ENCODE measurements around the gene TTC28.

TTC28 gene

DNA sequence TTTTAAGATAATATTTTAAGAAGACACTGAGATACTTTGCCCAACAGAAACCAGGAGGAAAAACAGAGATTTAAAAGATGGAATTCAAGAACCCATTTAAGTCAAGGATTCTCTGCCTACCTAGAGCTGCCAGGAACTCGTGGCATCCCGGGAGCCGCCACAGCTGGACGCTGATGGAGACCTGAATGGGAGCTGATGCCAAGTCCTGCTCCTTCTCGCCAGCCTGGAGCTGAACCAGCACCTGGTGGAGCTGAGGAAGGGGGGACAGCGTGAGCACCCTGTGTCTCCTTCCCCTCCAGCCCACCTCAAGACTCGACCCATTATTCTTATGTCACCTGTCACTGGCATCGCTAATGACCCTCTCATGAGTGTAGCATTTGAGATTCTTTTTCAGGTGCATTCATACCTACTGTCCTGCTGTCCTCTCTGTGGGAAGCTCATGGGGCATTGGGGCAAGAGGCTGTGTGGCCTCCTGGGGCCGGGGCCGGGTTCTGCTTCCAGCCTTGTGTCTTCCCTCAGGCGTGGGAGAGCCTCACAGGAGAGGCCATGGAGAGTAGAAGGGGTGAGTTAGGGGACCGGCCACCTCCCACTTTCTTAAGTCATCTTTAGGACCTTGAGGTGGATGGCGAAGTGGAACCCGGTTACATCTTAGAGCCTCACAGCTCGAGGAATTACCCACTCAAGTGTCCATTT lies 689.7 kb downstream of the TTC28 start:
- no peak for DNase-seq (ENCODE audit: low read depth, low spot score)

DNA sequence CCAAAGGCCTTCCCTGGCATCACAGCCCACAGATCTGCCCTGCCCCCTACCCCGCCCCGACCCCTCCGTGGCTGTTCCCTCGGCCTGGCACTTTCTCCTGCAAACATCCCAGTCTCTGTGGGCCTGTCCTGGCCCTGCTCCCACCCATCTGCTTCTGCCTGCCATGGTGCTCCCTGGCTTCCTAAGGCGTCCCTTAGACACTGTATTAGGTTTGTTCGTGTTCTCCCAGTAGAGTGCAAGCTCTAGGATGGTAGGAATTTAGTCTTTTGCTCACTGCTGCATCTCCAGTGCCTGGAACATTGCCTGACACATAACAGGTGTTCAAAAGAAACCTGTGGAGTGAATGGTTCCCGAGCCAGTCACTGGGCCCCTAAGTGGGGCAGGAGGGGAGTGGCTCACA lies 690.9 kb downstream of the TTC28 start:
- DNase-seq (ENCODE audit: low read depth, low spot score), result no peak

DNA sequence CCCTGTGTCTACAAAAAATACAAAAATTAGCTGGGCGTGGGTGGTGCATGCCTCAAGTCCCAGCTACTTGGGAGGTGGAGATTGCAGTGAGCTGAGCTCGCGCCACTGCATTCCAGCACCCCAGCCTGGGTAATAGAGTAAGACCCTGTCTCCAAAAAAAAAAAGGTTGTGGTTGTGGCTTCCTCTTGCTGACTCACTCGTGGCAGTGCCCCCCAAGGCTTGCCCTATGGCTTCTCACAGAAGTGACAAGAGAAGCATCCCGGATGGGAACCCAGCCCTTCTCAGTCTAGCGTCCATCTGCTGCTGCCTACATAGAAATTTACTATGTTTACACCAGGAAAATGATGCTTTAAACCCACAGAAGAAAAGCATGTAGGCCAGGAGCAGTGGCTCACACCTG lies 692.1 kb downstream of the TTC28 start:
- no peak for DNase-seq (ENCODE audit: low read depth, low spot score)

DNA sequence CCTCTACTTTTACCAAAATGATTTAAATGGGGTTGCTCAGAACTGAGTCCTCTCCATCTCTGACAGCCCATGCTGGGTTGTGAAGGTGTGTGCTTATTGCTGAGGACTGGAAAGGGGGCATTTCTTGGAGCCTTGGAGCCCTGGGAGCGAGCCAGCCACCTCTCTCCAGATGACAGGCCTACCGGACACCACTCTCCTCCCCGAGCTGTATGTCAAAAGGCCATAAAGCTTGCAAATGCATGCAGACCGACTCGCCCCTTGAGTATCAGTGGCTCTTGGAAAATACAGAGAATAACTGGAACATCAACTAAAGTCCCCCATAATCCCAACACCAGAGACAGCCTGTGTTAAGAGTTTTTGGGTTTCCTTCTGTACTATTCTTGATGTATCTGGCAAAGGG lies 692.7 kb downstream of the TTC28 start:
- DNase-seq (ENCODE audit: low read depth, low spot score), result no peak

DNA sequence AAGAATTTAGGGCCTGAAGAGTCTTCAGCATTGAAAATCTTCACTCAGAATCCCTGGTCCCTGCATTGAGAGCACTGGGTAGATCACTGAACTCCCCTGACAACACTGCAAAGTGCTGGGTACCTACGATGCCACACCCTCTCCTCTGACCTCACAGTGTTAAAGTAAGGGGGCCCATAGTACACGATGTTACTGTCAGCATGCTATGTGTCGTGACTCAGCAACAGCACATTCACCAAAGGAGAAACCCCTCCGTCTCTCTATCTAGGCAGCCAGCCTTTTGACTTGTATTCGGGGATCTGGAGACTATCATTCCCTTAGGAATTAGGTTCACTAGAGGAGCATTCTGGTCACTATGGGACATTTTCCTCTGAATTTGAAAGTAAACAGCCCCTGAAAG lies 693.2 kb downstream of the TTC28 start:
- no peak for DNase-seq (ENCODE audit: low read depth, low spot score)

DNA sequence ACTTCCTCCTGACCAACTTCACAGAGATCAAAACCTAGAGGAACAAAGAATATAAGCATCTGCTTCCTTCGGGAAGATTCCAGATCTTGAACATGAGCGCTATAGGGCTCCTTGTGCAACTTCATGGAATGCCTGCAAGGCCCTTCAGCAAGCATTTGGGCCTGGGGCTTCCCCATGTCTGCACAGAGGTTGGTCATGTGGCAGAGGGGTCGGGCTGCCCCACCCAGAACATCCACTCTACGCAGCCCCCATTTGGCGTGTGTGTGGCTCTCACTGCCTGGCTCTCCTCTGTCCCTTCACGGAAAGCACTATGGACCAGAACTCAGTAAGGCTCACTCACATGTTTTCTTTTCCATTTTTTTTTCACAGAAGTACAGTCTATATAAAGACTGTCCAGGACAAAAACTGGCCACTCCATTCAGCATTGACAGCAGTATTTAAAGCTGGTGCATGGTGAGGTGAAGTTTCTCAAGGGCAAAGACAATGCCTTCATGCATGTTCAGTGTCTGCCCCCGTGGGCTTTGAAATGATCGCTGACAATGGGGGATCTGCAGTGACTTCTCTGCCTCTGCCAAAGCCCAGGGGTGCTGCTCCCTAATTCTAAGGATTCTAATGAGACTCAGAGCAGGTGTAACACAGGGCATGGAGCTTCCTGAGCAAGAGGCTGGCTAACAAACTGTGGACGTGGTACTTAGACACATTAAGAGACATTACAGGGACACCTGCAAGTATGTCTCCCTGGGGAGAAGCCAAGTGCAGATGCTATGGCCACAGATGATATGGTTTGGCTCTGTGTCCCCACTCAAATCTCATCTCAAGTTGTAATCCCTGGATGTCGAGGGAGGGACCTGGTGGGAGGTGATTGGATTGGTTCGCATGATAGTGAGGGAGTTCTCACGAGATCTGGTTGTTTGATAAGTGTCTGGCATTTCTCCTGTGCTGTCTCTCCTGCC lies 694.0 kb downstream of the TTC28 start:
- no peak for DNase-seq (ENCODE audit: low read depth, low spot score)

DNA sequence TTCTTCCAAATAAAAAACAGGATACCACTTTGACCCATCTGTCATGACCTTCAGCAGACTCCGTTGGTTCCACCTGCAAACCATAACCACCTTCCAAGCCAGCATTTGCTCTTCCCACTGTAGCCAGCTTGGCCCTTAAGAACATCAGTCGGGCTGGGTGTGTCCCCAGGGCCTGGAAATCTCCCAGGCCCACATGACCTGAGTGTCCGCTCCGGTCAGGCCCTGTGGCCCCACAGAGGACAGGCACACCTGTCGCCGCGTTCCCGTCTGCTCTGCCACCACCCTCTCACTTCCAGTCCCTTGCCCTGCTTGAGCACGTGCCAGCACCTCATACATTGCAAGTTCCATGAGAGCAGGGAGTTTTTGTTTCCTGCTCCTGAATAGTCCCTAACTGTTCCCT lies 694.9 kb downstream of the TTC28 start:
- no peak for DNase-seq (ENCODE audit: low read depth, low spot score)

DNA sequence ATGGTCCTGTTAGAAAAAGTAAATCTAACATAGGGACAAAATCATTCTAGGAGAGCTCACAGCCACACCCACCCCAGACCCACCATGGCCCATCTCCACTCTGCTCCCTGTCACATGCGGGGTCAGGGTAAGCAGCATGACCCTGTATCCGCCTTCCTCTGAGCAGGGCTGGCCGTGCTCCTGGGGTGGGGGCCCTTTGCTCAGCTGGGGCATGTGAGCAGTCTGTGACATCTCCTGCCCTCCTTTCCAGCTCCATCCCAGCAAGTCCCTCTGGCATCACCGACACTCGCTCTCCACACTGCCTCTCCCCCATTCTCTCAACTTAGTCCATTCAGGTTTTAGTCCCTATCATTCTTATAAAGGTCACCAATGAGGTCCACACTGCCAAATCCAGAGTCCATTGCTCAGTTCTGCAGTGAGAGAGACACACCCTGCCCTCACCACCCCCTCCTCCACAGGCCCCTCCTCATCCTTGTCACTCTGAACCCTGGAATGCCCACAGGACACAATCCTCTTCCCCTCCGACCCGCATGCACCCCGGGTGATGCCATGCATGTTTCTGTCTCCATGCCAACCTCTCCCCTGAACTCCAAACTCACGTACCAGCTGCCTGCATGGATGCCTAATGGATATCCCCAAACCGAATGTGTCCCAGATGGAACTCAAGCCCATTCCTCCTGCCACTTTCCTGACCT lies 695.5 kb downstream of the TTC28 start:
- DNase-seq (ENCODE audit: low read depth, low spot score), result no peak

DNA sequence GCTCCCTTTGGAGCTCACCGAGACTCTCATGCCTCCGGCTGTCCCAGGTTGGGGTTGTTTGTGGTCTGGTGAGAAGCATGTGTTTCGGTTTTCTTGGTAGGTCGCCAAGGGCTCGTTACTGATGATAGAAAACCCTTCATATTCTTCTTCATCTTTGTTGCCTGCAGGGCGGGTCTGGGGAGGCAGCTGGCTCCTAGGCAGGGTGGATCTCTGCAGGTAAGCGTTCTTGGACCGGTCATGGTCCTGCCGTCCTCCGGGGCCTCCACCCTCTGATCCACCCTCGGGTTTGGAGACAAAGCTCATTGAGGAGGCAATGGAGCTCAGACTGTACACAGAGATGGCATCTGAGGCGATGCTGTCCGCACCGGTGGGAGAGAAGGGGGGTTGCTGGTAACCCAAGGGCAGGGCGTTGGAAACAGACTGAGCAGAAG lies 696.3 kb downstream of the TTC28 start:
- no peak for DNase-seq (ENCODE audit: low read depth, low spot score)

DNA sequence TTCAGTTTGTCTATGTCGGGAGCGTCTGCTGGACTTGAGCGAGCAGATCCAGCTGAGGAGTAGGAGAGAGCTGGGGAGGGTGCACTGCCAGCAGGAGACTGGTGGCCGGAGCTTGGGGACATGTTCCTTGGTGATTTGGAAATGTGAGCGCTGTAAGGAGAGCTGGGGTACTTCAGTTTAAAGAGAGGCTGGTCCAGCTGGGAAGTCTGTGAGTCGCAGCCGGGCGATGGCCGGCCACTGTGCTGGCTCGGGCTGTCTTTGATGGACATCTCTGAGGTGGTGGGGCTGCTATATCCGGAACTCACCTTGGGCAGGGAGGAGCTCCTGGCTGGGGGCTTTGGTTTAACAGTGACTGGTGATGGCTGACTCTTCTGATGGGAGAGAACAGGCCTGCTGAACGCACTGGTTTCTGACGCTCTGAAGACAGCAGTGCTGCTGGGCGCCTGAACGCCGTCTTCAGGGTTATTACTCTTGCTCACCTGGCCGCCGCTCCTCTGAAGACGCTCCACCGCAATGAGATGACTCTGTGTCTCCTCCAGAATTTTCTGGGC lies 696.9 kb downstream of the TTC28 start:
- DNase-seq (ENCODE audit: low read depth, low spot score), result no peak

DNA sequence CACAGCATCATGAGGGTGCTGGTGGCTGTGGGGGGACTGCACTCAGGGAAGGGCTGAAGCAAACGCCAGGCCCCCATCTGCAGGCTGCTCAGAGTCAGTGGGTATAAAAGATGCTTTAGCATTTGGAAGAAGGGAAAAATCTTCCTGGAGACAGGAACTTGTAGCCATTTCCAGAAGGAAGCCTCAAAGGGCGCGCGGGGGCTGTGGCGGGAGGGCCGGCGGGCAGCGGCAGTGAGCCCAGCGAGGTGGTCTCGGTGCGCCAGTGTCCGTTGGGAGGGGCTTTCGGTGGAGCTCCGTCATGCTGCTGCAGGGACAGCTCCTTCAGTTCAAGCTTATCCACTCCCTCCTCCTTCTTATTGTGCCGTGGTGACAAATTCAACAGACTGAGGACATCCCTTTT lies 697.5 kb downstream of the TTC28 start:
- no peak for DNase-seq (ENCODE audit: low read depth, low spot score)

DNA sequence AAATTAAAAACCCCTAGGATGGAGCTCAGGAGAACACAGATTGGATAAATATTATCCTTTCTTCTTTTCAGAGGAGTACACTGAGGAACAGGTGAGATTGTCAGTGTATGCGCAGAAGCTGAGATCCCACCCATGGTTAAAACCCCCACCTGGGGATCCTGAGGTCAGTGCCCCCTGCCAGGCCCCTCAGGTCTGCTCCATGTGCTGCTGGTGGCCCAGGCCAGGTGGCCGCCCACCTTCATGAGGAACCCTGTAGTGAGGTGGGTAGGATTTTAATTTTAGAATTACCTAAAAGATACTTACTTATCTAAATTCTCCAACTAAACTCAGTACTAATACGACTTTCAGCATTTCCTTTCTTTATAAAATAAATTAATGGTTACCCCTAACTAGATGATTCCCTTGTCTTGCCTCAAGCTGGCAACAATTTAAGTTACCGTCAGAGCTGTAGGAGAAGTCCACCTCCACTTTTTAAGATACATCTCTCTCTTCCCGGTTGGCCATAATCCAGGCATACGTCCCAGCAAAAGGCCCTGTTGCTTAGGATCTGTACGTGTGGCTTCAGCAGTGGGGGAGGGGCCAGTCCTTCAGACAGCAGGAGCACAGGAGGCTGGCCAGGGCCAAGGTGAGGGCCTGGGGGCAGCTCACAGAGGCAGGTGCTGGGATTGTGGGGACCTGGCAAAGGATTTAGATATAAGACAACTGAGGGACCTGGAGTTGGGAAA lies 699.1 kb downstream of the TTC28 start:
- DNase-seq (ENCODE audit: low read depth, low spot score), result no peak

DNA sequence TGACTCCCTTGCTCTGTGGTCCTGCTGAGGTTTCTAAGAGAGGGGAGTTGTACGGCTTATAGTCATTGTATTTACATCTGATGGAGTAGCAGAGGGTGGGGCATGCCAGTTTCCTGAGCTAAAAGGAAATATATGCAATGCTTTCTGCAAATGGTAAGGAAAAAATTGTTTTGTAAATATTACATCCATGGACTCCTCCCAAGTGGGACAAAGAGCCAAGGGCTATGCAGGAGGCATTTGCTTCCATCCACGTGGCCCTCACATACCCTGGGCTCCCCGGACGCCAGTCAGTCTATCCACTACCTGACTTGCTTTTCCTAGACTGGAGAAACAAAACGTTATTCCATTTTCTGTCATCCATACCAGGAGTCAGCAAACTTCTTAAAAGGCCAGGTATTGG lies 700.8 kb downstream of the TTC28 start:
- DNase-seq (ENCODE audit: low read depth, low spot score), result no peak

DNA sequence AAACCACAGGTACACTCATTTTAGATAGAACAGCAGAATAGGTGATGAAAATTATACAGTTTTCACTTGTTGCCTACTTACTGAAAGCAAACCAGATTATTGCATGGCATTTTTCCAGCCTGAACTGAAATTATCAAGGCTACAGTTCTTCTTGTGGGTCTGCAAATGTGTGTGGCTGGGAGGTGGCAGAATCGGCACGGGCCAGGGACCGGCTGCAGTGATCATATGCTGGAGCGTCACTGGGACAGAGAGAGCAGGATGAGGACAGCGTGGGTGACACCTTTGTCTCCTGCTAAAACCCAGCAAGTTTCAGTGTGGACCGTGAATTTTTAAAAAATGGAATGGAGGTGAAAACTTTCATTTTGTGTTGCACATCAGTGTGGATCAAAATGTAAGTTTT lies 701.3 kb downstream of the TTC28 start:
- no peak for DNase-seq (ENCODE audit: low read depth, low spot score)

DNA sequence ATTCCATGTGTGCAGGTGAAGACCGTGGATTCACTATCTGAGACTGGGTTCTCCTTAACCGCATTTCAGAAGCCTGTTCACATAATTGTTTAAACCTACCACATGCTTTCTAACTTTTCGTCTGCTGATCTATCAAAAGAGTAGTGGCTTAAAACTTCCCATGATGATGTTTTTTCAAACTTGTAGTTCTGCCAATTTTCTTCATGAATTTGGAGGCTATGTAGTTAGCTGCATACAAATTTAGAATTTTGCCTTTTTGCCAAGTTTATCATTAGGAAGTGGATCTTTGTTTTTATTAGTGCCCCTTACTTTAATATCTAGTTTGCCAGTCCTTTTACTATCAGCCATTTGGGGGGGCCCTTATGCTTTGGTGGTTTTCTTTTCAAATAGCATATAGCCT lies 703.1 kb downstream of the TTC28 start:
- no peak for DNase-seq (ENCODE audit: low read depth, low spot score)

DNA sequence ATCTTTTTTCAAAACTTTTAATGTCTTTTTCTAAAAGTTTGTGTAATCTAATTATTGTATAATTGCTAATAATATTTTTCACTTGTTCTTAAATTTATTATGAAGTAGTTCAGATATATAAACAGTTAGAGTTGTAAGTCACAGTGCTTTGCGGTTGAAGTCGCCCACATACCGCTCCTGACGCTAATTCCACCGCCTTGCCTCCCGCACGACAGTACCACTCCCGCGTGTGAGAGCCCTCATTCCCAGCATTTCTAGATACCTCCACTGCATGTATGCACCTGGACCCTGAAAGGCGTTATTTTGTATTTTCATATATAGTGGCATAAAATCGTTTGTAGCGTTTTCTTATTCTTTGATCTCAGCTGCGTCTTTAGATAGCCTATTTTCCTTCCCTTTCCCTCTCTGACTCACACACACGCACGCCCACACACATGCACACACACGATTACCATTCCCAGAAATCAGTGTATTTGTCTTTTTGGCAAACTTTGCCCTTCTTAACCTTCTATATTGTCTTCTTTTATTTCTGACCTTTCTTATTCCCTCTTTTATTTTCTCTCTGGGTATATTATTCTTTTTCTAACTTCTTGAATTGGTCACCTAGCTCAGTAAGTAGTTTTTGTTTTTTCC lies 704.1 kb downstream of the TTC28 start:
- DNase-seq (ENCODE audit: low read depth, low spot score), result no peak

DNA sequence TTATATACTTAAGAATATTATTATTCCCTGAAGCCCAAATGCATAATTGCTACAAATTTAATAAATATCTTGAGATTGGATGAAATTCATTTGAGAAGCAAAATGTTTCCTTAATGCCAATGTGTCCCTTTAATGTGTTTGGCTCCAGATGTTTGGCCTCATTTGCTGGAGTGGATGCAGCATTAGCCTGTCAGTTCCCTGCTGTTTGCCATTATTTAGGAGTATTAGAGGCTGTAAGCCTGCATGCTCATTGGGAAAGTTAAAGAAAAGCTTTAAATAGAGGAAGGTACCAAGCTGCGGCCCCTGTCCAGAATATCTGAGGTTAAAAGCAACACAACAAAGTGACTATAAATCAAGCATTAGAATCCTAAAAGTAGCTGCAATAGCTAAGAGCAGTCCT lies 705.8 kb downstream of the TTC28 start:
- DNase-seq (ENCODE audit: low read depth, low spot score), result no peak

DNA sequence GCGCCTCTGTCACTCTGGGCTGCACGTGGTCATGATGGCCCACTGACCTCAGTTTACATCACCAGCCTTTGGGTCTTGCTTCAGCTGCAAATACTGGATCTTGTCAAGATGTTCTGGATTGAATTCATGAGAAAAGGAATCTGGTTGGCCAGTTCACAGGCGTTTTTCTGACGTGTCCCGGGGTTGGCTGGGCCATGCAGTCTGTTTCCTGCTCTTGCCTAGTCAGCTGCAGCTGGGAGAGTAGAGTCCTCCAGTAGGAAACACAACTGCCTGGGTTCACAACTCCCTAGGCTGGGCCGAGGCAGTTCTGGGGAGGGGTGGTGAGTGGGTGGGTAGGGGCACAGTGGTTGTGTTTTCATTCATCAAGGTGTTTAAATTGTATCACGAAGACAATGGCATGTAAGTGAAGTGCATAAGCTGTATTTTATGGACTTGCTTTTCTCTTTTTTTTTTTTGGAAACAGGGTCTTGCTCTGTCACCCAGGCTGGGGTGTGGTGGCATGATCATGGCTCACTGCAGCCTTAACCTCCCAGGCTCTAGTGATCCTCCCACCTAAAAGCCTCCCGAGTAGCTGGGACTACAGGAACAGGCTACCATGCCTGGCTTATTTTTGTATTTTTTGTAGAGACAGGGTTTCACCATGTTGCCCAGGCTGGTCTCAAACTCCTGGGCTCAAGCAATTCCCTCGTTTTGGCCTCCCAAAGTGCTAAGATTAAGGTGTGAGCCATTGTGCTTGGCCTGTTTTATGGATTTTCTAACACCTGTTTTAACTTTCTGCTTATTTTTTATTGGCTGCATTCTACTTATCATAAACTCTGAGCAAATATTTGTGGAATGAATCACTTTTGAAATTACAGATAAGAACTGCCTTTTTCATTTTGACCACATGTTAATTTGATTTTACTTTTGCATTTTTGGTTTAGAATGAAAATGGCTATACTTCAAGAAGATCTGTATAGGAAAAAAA lies 706.6 kb downstream of the TTC28 start:
- DNase-seq (ENCODE audit: low read depth, low spot score), result no peak

DNA sequence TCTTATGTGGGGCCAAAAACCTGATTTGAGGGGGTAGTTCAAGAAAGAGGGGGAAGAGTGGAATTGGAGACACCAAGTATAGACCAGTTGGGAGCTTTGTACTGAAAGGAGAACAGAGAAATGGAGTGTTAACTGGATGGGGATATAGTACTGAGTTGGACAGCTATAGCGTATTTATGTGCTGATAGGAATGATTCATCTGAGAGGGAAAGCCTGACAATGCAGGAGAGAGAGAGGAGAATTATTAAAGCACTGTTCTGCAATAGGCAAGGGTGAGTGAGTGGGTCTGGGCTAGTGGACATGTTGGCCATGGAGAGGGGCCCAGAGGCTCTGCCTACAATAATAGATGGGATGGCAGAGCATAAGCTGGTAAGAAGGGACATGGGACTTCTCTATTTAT lies 707.7 kb downstream of the TTC28 start:
- DNase-seq (ENCODE audit: low read depth, low spot score), result no peak
